Panc1 (cell line): ENCODE data around the gene NHLRC3. TPM values are rescaled to one million over a fixed set of nuclear protein-coding genes. Genes with fewer than 3 reads are reported as not detected.

Experiments
- ATAC-seq: fragments of 200-7000 bp; cut with Tn5 transposase; 2 replicates; pipeline ENCODE4 v1.9.1; 2020; ENCODE audit warnings: mild to moderate bottlenecking, moderate library complexity
- BruUV-seq: library from RNA; stranded (reverse); fragments of 400-500 nt; replicated peaks from 2 replicates; lab custom pipeline; 2021; lab: Mats Ljungman, UMichigan
- CTCF ChIA-PET: fragments of 300-600 bp; sonication (Branson Sonifier 250); formaldehyde crosslinking; loops from one replicate; lab custom pipeline; 2022; ENCODE audit warnings: antibody characterized with exemption; lab: Charles Lee
- POLR2A ChIA-PET: fragments of 300-600 bp; sonication (Branson Sonifier 250); formaldehyde crosslinking; loops from one replicate; lab custom pipeline; 2022; ENCODE audit warnings: antibody characterized with exemption; lab: Charles Lee
- DNase-seq: peaks from one replicate; pipeline ENCODE4 v3.0.0-alpha.2; 2010; ENCODE audit warnings: low read depth, low spot score
- H3K27ac ChIP-seq: 2 replicates; pipeline ENCODE4 v1.5.1; 2011; ENCODE audit warnings: mild to moderate bottlenecking, low read length, inconsistent platforms
- H3K27me3 ChIP-seq: fragments of 200-500 bp; sonication (Bioruptor generic); 2 replicates; pipeline ENCODE4 v1.6.0; 2014; ENCODE audit warnings: low read length, inconsistent platforms; ENCODE audit not compliant: control insufficient read depth, insufficient read depth
- H3K36me3 ChIP-seq: fragments of 200-500 bp; sonication (Bioruptor generic); 2 replicates; pipeline ENCODE4 v1.5.1; 2014; ENCODE audit warnings: inconsistent platforms, mild to moderate bottlenecking, low read length, moderate library complexity; ENCODE audit not compliant: control insufficient read depth, insufficient read depth
- H3K4me1 ChIP-seq: 2 replicates; pipeline ENCODE4 v1.5.1; 2011; ENCODE audit warnings: inconsistent platforms, mild to moderate bottlenecking, low read length, moderate library complexity; ENCODE audit not compliant: control insufficient read depth, insufficient read depth
- H3K4me3 ChIP-seq, 2 experiments: 2 replicates each; pipeline ENCODE4 v1.5.1; 2011 to 2012; ENCODE audit warnings: low read depth in 2 of 2, low read length in 2 of 2, mild to moderate bottlenecking in 2 of 2, inconsistent platforms in 1 of 2, moderate library complexity in 1 of 2
- H3K9me3 ChIP-seq: fragments of 200-500 bp; sonication (Bioruptor generic); 2 replicates; pipeline ENCODE4 v1.5.1; 2014; ENCODE audit warnings: low read depth, mild to moderate bottlenecking, inconsistent platforms, low read length, moderate library complexity; ENCODE audit not compliant: control insufficient read depth, insufficient read depth
- POLR2AphosphoS5 ChIP-seq: IDR thresholded peaks from 2 replicates; pipeline ENCODE4 v1.6.1; 2012; ENCODE audit warnings: mild to moderate bottlenecking, low read depth, low read length, moderate library complexity
- SIN3A ChIP-seq: IDR thresholded peaks from 2 replicates; pipeline ENCODE4 v1.6.1; 2012; ENCODE audit warnings: low read depth, mild to moderate bottlenecking, low read length, moderate library complexity, borderline replicate concordance; ENCODE audit not compliant: insufficient read depth
- TCF7L2 ChIP-seq: IDR thresholded peaks from 2 replicates; pipeline ENCODE4 v1.6.1; 2011; ENCODE audit warnings: mild to moderate bottlenecking, low read depth, low read length, inconsistent platforms
- in situ Hi-C: cut with HindIII; loops from 2 replicates; pipeline ENCODE4 v1.10.0; 2016; ENCODE audit warnings: low sequenced_read_pairs, low pct_unique_long_range_greater_than_20kb
- intact Hi-C: fragments of 100-400 bp; cut with micrococcal nuclease; formaldehyde crosslinking; loops from one replicate; pipeline ENCODE4 v1.10.0; 2022; ENCODE audit not compliant: unreplicated experiment
- total RNA-seq: library from RNA; stranded (reverse); gene quantifications from one replicate; pipeline ENCODE4 v1.2.1, GENCODE V29; 2021; ENCODE audit not compliant: unreplicated experiment
- TF ChIP-seq, protein P1 (sequence below): fragments of 450-650 bp; IDR thresholded peaks from 2 replicates; pipeline ENCODE4 v1.5.1; 2017; ENCODE audit warnings: mild to moderate bottlenecking
- TF ChIP-seq, protein P2 (sequence below), 2 experiments: IDR thresholded peaks; 2 replicates each; pipeline ENCODE4 v1.6.1; 2011 to 2012; ENCODE audit warnings: low read depth in 2 of 2, control low read depth in 1 of 2, low read length in 1 of 2, mild to moderate bottlenecking in 1 of 2, moderate library complexity in 1 of 2; ENCODE audit not compliant: insufficient read depth in 1 of 2

Gene NHLRC3
- total RNA-seq, 1 experiment from 2014 or later: 16.1 TPM

DNA sequence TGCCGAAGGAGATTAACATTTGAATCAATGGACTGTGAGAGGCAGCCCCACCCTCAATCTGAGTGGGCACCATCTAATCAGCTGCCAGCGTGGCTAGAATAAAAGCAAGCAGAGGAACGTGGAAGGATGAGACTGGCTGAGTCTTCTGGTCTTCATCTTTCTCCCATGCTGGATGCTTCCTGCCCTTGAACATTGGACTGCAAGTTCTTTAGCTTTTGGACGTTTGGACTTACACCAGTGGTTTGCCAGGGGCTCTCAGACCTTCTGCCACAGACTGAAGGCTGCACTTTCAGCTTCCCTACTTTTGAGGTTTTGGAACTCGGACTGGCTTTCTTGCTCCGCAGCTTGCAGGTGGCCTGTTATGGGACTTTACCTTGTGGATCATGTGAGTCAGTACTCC is 14.7 kb downstream of the NHLRC3 start:
- TF ChIP-seq, protein P1, sequence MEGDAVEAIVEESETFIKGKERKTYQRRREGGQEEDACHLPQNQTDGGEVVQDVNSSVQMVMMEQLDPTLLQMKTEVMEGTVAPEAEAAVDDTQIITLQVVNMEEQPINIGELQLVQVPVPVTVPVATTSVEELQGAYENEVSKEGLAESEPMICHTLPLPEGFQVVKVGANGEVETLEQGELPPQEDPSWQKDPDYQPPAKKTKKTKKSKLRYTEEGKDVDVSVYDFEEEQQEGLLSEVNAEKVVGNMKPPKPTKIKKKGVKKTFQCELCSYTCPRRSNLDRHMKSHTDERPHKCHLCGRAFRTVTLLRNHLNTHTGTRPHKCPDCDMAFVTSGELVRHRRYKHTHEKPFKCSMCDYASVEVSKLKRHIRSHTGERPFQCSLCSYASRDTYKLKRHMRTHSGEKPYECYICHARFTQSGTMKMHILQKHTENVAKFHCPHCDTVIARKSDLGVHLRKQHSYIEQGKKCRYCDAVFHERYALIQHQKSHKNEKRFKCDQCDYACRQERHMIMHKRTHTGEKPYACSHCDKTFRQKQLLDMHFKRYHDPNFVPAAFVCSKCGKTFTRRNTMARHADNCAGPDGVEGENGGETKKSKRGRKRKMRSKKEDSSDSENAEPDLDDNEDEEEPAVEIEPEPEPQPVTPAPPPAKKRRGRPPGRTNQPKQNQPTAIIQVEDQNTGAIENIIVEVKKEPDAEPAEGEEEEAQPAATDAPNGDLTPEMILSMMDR: no peak
- in situ Hi-C loops: no loop called here

DNA sequence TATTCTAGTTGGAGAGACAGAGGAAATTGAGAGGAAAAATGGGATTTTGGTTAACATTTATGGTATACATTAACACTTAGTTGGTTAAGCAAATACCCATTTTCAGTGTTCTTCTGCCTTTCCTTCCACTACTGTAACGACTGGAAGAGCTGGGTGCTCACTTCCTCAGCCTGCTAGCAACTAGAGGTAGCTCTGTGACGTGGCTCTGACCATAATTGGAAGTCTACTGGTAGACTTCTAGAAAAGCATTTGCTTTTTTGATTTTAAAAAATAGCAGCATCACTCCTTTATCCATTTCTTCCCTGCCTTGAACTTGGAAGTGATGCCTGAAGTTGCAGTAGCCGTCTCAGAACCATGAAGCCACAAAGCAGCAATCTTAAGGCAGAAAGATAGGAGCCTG is 15.9 kb downstream of the NHLRC3 start:
- H3K9me3 ChIP-seq: no peaks in the 10 kb centered on the region
- in situ Hi-C loops: no loop called here
- DNase-seq (no peak), ATAC-seq (no peak)
- no peaks in the 10 kb centered on the region for H3K4me1 ChIP-seq
- POLR2A ChIA-PET: no interaction called here
- H3K27me3 ChIP-seq: no peaks in the 10 kb centered on the region
- CTCF ChIA-PET: no interaction called here
- intact Hi-C loops: no loop called here
- BruUV-seq: no TSS peak
- H3K36me3 ChIP-seq: no peaks in the 10 kb centered on the region; the same call in 1 of the 2 replicates
- H3K4me3 ChIP-seq: no peak overlapping the region
- no peak overlapping the region for H3K27ac ChIP-seq
- TF ChIP-seq TCF7L2 (no peak), POLR2AphosphoS5 (no peak), SIN3A (no peak)
- TF ChIP-seq, protein P1: no peak
- TF ChIP-seq, protein P2, sequence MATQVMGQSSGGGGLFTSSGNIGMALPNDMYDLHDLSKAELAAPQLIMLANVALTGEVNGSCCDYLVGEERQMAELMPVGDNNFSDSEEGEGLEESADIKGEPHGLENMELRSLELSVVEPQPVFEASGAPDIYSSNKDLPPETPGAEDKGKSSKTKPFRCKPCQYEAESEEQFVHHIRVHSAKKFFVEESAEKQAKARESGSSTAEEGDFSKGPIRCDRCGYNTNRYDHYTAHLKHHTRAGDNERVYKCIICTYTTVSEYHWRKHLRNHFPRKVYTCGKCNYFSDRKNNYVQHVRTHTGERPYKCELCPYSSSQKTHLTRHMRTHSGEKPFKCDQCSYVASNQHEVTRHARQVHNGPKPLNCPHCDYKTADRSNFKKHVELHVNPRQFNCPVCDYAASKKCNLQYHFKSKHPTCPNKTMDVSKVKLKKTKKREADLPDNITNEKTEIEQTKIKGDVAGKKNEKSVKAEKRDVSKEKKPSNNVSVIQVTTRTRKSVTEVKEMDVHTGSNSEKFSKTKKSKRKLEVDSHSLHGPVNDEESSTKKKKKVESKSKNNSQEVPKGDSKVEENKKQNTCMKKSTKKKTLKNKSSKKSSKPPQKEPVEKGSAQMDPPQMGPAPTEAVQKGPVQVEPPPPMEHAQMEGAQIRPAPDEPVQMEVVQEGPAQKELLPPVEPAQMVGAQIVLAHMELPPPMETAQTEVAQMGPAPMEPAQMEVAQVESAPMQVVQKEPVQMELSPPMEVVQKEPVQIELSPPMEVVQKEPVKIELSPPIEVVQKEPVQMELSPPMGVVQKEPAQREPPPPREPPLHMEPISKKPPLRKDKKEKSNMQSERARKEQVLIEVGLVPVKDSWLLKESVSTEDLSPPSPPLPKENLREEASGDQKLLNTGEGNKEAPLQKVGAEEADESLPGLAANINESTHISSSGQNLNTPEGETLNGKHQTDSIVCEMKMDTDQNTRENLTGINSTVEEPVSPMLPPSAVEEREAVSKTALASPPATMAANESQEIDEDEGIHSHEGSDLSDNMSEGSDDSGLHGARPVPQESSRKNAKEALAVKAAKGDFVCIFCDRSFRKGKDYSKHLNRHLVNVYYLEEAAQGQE (IDR thresholded peaks at IDR 0.05; ENCODE audit: insufficient read depth in 1 of 2, low read depth in 2 of 2, low read length in 1 of 2): no peak

More for the DNA sequence above, 14.7 kb downstream of the NHLRC3 start:
- no peak for DNase-seq
- intact Hi-C loops: no loop called here
- Histone ChIP-seq H3K27me3 (no peaks in the 10 kb centered on the region), H3K4me1 (no peaks in the 10 kb centered on the region), H3K4me3 (no peak overlapping the region), H3K9me3 (no peaks in the 10 kb centered on the region), H3K27ac (no peak overlapping the region), H3K36me3 (no peaks in the 10 kb centered on the region; the same call in 1 of the 2 replicates)
- no peak for ATAC-seq
- no TSS peak for BruUV-seq
- ChIA-PET POLR2A (no interaction called here), CTCF (interaction anchor here (0.6 kb wide), 1 partner anchor 556 kb away, joined by 4 read pairs; no protein-coding TSS in a partner anchor)
